ENCODE measurements around the gene ZNF605.
A peak's percentile ranks its signal among the peaks of the same experiment; 100 is the strongest.
"Not testable (repeated sequence)": the region's sequence is repeated elsewhere in the genome, so short reads cannot be mapped to it uniquely, and the experiment has no call there.

ZNF605 gene

DNA sequence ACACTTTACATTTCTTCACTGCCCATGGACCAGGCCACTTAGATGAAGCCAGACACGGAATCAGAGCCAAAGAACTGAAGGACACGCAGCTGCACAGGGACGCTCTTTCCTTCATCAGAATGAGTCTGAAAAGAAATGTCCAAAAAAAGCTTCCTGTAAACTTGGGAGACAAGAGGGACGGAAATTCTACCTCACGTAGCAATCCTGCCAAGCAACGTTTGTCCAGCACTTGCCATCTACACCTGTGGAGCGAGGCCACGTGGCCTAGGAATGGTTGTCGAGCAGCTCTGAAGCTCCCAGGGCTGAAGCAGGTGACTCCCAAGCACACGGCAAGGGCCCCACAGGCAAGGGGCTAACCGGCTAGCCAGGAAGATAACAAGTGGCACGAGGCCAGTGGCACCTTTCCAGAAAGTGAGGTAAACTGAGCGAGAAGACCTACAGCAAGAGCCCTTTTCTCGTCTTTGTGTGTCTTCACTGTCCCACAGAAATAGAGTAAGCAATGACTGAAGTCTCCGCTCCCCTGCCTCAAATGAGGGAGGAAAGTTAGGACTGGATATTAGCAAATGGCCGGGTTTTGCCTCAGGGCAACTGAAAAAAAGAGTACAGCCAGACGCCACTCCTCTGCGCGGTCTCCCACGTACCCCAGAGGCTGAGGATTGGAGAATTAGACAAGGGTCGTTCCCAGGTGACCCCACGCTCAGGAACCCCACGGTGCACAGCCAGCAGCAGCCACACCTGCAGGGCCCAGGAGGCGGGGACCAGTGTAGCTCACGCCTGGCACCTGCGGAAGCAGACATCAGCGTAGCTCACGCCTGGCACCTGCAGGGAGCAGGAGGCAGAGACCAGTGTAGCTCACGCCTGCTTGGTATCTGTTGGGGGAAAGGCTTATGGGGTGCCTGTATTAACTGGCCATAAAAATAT is 7.7 kb downstream of the ZNF605 start:
- DNase-seq = no peak

DNA sequence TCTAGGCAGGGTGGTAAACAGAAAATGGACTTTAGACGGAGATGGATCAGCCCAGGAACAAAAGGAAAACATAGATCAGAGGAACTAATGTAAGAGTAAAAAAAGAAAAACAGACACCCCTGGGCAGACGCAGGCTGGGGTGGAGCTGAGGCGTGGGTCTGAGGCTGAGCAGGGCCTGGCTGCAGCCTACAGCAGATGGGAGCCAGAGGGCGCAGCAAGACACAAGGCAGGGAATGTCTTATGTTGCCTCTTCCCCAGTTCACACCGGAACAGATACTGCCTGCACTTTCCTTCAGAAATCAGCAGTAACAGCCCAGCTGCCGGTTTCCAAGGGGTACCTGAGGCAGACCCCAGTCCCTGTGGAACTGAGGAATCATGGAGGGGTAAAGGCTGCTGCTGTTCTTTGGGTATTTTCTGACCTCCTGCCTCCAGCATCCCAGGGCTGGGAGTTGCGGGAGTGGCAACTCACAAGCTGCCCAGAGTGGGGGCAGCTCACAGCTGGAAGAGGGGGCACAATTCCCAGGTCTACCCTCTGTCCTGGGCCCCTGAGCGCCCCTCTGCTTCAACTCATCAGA is 9.8 kb downstream of the ZNF605 start:
- no peak for DNase-seq

DNA sequence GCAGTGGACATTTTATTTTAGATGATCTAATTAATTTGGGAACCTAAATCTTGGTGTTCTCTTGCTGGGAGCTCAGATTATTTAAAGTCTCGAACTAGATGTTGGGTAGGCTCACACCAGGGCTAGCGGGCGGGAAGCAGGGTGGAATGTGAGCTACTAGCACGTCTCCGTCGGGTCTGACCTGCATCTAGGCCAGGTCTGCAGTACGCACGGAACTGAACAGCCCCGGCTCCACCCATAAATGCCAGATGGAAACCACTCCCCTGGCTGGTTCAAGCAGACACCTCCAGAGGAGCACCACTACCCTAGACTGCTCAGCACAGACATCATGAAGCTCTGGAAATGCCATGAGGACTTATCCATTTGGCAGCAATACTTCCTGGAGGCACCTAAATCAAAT is 10.3 kb downstream of the ZNF605 start:
- DNase-seq = no peak

DNA sequence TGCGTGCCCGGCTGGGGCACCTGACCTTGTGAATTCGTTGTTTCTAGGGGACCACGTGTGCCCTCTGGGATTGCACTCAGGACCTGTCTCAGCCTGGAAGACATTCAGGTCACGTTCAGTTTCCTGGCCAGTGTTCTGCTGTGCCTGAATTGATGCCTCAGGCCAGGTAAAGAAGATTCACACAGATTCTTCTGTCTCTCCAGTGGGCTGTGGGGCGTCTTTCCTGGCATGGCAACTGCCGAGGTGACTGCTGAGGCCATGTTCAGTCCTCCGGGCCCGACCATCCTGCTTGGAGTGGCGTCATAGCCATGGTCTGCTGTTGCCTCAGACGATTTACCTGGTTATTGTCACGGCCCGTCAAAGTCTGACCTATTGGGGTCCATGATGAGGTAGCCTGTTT is 13.5 kb downstream of the ZNF605 start:
- DNase-seq = no peak

DNA sequence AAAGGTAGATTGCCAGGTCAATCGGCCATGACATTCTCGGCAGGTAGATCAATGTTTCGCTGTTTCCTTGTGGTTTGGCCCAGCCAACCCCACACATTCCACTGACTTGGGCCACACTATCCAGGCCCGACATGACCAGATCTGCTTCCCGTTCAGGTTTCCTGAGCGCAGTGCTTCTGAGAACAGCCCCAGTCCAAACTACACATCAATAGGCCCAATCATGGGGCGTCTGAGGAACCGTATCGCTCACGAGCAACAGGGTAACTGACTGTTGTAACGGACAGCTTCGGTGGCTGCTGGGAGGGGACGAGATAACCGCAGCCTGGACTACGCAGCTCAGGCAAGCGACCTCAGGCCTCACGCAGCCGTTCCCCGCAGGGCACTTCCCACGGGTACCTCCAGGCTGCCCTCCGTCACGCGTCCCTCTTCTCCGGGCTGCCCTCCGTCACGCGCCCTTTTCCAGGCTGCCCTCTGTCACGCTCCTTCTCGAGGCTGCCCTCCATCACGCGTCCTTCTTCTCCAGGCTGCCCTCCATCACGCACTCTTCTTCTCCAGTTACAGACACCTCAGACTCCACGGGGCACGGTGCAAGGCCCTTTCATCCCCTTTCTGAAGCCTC is 14.7 kb downstream of the ZNF605 start:
- no peak for DNase-seq

DNA sequence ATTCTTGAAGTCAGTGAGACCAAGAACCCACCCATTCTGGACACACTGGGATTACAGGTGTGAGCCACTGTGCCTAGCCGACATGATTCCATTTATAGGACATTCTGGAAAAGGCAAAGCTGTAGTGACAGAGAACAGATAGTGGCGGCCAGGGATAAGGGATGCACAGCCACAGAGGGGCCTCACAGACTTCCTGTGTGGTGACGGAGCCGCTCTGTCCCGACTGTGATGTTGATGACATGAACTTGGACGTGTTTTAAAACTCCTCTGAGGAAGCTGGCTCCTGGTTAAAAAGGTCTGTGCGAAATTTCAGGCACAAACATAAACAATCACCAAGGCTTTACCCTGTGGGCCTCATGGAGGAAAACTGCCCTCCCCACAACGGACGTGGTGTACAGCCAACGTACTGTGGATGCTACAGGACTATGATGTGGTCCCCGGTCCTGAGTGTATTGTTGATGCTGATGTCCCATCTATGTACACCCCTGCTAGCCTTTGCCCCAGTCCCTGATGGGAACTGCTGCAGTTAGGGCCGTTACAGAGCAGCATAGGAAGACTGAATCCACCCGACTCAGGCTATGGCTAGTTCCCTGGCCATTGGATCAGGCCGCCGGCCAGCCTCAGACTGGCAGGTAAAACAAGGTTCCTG is 15.9 kb downstream of the ZNF605 start:
- DNase-seq = no peak

DNA sequence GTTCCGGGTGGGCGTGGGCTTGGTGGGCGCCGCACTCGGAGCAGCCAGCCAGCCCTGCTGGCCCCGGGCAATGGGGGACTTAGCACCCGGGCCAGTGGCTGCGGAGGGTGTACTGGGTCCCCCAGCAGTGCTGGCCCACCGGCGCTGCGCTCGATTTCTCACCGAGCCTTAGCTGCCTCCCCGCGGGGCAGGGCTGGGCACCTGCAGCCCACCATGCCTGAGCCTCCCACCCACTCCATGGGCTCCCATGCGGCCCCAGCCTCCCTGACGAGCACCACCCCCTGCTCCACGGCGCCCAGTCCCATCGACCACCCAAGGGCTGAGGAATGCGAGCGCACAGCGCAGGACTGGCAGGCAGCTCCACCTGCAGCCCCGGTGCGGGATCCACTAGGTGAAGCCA is 17.3 kb downstream of the ZNF605 start:
- DNase-seq = not testable (repeated sequence)

DNA sequence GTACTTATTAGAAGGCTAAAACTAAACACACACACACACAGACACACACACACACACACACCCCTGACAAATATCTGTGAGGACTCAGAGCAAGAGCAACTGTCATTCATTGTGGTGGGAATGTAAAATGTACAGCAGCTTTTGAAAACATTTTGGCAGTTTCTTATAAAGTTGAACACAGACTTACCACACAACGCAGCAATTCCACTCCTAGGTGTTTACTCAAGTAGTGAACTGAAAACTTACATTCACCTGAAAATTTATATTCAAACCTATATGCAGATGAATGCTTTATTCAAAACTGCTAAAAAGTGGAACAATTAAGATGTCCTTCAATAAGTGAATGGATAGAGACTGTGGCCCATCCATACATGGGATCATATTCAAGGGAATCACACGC is 18.6 kb downstream of the ZNF605 start:
- DNase-seq = no peak

DNA sequence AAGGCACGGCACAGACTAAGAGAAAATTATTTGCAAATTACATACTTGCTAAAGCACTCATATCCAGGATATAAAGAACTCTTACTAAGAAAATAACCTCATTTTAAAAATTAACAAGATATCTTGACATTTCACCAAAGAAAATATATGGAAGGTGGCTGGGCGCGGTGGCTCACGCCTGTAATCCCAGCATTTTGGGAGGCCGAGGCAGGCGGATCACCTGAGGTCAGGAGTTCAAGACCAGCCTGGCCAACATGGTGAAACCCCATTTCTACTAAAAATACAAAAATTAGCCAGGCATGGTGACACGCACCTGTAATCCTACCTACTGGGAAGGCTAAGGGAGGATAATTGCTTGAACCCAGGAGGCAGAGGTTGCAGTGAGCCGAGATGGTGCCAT is 19.2 kb downstream of the ZNF605 start:
- DNase-seq = not testable (repeated sequence)

DNA sequence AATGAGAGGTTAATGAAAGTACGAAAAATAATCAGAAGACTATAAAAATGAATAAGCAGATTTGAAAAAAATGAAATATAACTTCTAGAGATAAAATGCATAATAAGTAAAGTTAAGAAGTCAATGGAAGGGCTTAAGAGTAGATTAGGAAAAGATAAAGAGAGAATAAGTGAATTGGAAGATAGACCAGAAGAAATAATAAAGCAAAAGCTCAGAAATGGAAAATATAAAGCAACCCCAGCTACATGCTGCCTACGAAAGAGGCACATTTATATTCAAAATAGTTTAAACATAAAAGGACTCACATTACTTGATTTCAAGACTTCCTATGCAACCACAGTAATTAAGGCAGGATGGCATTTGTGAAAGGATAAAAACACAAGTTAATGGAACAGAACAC is 19.9 kb downstream of the ZNF605 start:
- no peak for DNase-seq

DNA sequence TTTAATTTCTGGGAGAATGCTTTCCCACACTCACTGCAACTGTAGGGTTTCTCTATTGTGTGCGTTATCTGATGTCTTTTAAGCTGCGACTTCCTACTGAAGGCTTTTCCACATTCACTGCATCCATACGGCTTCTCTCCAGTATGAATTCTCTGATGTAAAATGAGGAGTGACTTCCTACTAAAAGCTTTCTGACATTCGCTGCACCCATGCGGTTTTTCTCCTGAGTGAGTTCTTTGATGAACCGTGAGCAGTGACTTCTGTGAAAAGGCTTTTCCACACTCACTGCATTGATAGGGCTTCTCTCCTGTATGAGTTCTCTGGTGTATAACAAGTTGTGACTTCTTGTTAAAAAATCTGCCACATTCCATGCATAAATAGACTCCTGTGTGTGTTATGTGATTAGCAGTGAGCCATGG is 29.7 kb downstream of the ZNF605 start:
- no peak for DNase-seq

DNA sequence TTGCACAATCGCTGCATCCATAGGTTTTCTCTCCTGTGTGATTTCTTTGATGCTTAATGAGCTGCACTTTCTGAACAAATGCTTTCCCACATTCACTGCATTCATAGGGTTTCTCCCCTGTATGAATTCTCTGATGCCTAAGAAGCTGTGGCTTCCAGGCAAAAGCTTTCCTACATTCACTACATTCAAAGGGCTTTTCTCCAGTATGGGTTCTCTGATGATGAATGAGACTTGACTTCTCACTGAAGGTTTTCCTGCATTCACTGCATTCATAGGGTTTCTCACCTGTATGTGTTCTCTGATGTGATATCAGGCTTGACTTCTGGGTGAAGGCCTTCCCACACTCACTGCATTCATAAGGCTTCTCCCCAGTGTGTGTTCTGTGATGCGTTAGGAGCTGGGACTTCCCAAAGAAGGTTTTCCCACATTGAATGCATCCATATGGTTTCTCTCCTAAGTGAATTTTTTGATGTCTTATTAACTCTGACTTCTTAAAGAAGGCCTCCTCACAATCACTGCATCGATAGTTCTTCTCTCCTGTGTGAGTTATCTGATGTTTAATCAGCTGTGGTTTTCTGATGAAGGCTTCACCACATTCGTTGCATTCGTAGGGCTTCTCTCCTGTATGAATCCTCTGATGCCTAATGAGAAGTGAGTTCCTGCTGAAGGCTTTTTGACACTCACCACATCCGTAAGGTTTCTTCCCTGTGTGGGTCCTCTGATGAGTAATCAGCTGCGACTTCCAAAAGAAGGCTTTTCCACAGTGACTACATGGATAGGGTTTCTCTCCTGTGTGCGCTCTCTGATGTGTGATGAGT is 30.3 kb downstream of the ZNF605 start:
- no peak for DNase-seq

DNA sequence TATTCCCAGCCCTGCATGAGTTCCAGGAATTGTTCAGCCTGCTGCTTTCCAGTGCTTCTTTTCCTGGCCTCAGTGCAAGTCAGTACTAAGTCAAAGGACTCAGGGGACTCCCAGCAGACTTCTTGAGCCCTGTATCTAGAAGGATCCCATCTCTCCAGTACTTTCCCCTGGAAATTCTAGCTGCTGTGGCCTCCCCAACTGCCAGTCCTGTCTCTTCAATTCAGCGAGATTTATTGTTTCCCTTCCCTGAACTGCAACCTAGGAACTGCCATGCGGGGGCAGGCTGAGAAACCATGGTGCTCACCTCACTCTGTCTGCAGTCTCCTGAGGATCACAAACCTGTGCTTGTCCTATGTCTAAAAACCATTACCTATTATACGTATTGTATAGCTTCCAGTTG is 31.8 kb downstream of the ZNF605 start:
- DNase-seq = no peak

DNA sequence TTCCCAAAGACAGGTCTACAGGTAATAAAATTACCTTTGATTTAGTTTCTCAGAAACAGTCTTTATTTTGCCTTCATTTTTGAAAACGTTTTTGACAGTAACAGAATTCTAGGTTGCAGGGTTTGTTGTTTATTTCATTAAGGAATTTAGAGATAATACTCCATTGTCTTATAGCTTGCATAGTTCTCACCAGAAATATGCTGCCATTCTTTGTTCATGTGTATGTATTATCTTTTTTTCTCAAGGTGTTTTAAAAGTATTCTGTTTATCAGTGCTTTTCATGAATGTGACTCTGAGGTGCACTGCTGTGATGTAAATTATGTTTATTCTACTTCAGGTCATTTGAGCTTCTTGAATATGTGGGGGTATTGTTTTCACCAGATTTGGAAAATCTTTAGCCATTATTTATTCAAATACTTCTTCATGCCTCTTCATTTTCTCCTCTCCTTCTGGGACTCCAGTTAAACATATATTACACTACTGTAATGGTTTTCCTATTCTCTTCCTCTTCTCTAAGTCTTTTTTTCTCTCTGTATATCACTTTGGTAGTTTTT is 32.7 kb downstream of the ZNF605 start:
- no peak for DNase-seq

DNA sequence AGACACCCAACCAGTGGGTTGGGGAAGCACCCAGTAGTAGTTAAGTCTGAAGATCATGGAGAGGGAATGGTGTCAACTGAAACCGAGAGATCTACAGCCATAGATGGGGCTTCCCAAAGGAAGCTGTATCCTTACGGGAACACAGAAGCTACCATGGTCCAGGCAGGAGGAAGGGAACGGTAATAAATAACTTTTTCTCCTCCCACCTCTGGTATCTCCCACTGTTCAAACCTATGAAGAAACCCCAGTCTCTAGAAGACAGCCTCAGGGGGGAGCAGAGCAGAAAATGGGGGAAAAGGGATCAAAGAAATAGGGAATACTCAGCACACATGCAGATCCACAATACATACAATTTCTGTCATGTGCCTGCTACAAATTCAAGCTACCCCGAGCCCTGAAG is 33.4 kb downstream of the ZNF605 start:
- no peak for DNase-seq

DNA sequence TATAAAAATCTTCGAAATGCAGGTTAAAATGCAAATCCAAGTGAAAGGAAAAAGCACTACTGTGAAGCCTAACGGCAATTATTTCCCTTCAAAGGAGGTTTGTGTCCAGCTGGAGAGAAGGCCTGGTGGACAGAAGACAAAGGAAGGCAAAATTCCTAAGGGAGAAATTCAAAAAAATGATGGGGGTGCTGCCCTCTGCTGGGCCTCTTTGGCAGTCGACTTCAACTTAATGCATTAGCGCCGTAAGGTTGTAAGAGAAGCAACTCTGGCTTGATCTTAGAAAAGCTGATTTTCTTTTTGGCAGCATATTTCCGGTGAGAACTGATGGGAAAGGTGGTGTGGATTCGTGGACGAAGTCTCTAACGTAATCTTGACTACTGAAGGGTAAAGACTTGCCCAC is 34.4 kb downstream of the ZNF605 start:
- no peak for DNase-seq

DNA sequence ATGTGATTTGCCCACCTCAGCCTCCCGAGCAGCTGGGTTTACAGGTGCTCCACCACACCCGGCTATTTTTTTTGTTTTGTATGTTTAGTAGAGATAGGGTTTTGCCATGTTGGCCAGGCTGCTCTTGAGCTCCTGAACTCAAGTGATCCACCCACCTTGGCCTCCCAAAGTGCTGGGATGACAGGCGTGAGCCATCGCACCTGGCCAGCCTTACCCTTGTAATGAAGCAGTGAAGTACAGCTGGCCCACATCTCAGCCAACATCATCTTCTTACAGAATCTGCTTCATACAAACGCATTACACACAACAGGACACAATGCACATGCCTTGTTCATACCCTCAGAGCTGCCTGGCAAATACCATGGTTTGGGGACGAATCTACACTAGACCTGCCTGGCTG is 37.4 kb downstream of the ZNF605 start:
- DNase-seq = no peak

DNA sequence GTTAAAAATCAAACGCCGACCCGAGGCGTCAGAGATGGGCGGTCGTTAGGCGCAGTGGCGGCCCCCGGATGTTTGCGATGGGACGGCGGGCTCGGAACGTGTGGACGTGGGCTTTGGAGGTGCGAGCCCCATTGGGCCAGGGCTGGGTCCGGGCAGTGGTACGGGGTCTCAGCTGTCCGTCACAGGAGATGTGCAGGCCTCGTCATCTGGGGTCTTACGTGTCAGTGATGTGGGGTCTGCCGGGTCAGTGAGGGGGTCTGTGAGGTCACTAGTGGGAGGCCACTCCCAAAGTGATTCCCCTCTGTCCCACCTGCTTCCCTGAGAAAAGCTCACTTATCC is 47.1 kb downstream of the ZNF605 start:
- DNase-seq = no peak

DNA sequence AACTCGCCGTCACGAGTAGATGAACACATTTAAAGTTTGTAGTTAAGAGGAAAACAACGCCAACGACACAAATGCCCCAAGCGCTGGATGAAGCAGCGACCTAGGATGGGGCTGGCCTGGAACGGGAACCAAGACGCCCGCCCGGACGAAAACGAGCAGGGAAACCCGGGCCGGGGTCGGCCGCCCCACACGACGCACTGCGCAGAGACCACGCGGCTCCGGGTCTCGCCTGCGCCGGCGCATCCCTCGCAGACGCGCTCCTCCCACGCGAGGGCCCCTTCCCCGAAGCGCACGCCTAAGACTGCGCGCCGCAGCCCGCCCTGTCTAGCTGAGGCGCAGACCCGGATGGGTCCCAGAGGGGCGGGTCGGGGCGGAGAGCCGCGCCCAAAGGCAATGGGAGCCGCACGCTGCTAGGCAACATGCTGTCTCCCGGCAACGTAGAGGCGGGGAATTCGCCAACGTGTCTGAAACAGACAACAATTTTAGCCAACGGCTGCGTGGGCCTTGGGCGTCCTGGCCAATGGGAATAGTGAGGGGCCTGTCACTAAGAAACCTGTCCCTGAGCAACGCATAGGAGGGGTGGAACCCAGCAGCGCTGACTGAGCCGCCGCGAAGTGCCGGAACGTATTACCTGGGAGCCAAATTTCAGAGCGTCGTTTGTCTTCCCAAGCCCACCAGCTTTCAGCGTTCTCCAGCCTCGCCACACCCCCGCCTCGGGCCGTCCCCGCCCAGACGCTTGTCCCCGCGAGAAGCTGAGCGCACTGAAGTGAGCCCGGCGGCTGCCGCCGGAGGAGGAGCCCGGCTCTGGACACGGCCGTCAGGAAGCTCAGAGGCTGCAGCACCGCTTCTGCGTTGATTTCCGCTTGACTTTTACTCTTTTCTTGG is 47.7 kb downstream of the ZNF605 start:
- DNase-seq = peak; percentile 96

DNA sequence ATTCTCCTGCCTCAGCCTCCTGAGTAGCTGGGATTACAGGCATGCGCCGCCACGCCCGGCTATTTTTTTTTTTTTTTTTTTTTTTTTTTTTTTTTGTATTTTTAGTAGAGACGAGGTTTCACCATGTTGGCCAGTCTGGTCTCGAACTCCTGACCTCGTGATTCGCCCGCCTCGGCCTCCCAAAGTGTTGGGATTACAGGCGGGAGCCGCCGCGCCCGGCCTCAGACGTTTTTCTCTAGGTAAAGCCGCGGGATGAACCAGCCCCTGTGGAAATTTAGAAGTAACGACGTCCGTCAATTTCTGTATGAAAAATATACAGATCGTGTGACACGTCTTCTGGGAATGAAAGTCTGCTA is 48.3 kb downstream of the ZNF605 start:
- not testable (repeated sequence) for DNase-seq

DNA sequence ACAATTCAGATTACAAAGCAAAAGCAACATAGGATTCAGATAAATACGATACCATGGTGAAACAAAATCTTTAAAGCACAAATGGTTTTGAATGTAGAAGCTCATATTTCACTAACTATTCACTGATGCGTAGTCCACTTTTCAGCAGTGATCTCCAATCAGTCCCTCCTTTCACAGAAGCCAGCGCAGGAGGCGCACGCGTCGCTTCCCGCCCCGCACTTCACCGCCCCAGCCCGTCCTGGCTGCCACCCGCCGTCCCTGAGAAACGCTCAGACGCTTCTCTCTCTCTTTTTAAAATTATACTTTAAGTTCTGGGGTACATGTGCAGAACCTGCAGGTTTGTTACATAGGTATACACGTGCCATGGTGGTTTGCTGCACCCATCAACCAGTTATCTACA is 48.9 kb downstream of the ZNF605 start:
- no peak for DNase-seq

All from CD4-positive, alpha-beta T cell treated with Interleukin-12 subunit alpha and Interleukin-12 subunit beta, for 1 hour (primary cell).